ENCODE measurements around the gene UST. TPM values are rescaled to one million over a fixed set of nuclear protein-coding genes. Genes with fewer than 3 reads are reported as not detected.

Gene UST
- total and polyA plus RNA-seq, 2 of the 8 experiments (the other 6 are each of a cell fraction or from before 2014, with no cell fraction given), result 13.5 to 34.5 TPM

- TF ChIP-seq CHD7 (IDR thresholded peaks at IDR 0.05; ENCODE audit: insufficient replicate concordance, low read length) (no peak), RBBP5 (IDR thresholded peaks at IDR 0.05; ENCODE audit: borderline replicate concordance, low read depth, low read length) (no peak), JUN (IDR thresholded peaks at IDR 0.05; ENCODE audit: low read depth, low read length) (no peak), EGR1 (IDR thresholded peaks at IDR 0.05; ENCODE audit: borderline replicate concordance, low read depth, low read length) (no peak), GABPA (IDR thresholded peaks at IDR 0.05; ENCODE audit: borderline replicate concordance, insufficient read depth, low read length) (no peak), KDM4A (IDR thresholded peaks at IDR 0.05; ENCODE audit: low read depth, low read length, severe bottlenecking) (no peak), CBX8 (IDR thresholded peaks at IDR 0.05; ENCODE audit: borderline replicate concordance, low read depth, low read length) (no peak), TBP (IDR thresholded peaks at IDR 0.05; ENCODE audit: low read depth, low read length) (no peak), SIRT6 (IDR thresholded peaks at IDR 0.05; ENCODE audit: low read length) (no peak)
These were observed 364.8 kb downstream of the UST start (continued) for GRCh38 chr6:149111556-149112115.

Measured in H1 (cell line).